DND-41 (cell line): ENCODE data around the gene CELA2B.

Source experiments
- CTCF ChIP-seq: IDR thresholded peaks from 2 replicates; pipeline ENCODE4 v1.5.1; 2012; ENCODE audit warnings: borderline replicate concordance, low read length, moderate library complexity, mild to moderate bottlenecking; ENCODE audit not compliant: poor library complexity, severe bottlenecking; ENCODE audit errors: extremely low read depth
- EZH2 ChIP-seq: IDR thresholded peaks from 3 replicates; pipeline ENCODE4 v1.6.1; 2012; ENCODE audit warnings: borderline replicate concordance, low read depth, mild to moderate bottlenecking, moderate library complexity, low read length, inconsistent platforms; ENCODE audit not compliant: severe bottlenecking

GRCh38 chr1:15479654-15480347, 3.9 kb downstream of the CELA2B start:
- TF ChIP-seq CTCF (no peak), EZH2 (no peak)
